ENCODE measurements around the gene LIMA1.

LIMA1 gene

DNA sequence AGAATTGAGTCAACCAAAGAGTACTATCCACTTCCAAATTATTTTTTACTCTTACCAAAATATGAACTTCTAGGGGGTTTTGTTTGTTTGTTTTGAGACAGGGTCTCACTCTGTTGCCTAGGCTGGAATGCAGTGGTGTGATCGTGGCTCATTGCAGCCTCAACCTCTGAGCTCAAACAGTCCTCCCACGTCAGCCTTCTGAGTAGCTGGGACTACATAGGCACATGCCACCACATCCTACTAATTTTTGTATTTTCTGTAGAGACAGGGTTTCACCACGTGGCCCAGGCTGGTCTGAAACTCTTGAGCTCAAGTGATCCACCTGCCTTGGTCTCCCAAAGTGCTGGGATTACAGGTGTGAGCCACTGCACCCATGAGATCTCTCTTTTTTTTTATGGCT is 7.4 kb upstream of the LIMA1 start:
- in situ Hi-C loops (cut with HindIII; ENCODE audit: low sequenced_read_pairs) = loop anchor here (25.0 kb wide), 1 partner anchor 103 kb away; no protein-coding TSS in a partner anchor

DNA sequence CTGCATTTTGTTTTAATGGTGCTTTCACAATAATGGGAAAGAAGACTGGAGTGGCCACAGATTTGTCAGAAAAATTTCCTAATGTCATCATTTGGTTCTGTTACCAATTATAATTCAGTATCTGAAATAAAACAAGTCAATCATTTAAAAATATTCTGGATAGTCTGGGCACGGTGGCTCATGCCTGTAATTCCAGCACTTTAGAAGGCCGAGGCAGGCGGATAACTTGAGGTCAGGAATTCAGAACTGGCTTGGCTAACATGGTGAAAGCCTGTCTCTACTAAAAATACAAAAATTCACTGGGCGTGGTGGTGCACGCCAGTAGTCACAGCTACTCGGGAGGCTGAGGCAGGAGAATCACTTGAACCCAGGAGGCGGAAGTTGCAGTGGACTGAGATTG is 4.0 kb upstream of the LIMA1 start:
- in situ Hi-C loops (cut with HindIII; ENCODE audit: low sequenced_read_pairs) = loop anchor here (25.0 kb wide), 1 partner anchor 100 kb away; no protein-coding TSS in a partner anchor

DNA sequence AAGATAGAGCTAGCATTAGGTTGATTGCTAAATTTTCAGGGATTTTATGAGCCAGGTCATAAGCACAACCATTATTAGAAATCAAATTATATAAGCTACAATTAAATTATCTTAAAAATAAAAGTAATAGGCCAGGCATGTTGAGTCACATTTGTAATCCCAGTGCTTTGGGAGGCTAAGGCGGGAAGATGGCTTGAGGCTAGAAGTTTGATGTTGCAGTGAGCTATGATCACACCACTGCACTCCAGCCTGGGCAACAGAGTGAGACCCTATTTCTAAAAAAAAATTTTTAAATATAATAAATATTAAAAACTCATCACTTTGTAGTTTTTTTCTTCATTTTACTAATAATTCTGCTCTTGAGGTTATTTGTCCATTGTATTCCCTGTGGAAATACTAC is 1.9 kb upstream of the LIMA1 start:
- in situ Hi-C loops (cut with HindIII; ENCODE audit: low sequenced_read_pairs) = loop anchor here (25.0 kb wide), 1 partner anchor 98 kb away; no protein-coding TSS in a partner anchor

DNA sequence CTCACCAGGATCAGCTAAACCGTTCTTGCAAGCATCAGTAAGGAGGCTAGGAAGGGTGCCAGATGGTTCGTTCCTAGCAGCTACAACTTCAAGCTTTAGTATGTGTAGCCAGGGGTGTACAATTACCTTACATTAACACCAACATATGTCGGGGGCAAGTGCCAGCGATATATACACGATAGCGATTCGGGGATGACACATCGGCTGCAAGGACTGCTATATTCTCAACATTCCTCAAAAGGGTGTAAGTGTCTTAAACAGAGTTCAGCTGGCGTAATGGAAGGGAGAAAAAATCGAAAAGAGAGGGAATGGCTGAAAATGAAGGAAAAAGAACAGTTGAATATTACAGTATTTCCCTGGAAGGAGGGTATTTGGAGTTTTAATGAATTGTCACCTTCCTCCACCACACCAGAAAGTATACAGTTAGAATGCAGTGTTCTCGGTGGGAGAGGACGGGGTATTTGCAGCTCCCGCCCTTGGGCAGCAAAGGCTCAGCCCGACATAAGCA is 545 bp downstream of the LIMA1 start:
- in situ Hi-C loops (cut with HindIII; ENCODE audit: low sequenced_read_pairs) = loop anchor here (25.0 kb wide), 1 partner anchor 95 kb away; no protein-coding TSS in a partner anchor

DNA sequence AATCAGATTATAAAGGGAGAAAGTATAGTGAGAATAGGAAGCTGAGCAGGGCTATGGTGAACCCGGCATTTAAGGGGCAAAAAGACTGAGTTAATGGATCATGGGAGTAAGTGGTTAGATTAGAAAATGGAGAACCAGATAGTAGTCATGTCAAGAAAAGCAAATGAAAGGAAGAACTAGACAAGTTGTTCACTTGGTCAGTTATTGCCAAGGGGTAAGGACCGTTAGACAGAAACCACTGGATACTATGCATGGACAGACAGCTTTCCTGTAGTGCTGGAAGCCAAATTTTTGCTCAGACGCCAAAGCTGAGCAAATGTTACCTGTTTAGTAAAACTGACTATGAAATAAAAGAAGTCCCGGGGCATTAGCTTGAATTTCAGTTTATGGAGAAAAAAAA is 3.8 kb downstream of the LIMA1 start:
- in situ Hi-C loops (cut with HindIII; ENCODE audit: low sequenced_read_pairs) = loop anchor here (25.0 kb wide), 1 partner anchor 92 kb away; no protein-coding TSS in a partner anchor

DNA sequence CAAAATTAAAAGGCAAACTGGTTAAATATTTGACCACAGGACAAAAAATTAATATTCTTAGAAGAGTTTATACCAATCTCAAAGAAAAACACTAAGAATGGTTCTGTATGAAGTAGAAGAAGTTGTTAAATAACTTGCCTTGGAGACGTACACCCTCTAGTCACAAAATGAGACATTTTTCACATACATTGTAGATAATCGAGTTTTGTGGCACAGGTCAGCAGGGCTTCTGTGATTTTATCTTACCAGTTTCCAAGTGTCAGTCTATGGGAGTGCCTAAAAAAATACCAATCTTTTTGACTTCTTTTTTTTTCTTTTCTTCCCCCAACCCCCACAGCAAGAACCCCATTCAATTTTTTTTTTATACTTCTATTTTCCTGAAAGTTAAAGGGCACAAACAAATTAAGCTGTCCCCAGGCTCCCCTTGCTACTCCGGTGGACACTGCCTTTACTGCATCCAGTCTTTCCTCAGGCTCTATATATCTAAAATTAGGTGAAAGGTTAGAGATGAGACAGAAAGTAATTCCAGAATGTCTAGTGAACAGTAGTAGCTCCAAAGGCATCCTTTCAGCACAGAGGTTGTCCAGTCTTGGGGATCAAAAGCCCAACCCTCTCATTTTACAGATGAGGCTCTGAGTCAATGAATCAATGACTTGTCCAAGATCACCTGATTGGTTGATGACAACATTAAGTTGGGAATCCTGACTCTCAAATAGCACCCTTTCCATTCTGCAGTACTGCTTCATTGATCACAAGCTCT is 6.2 kb downstream of the LIMA1 start:
- in situ Hi-C loops (cut with HindIII; ENCODE audit: low sequenced_read_pairs) = loop anchor here (25.0 kb wide), 1 partner anchor 90 kb away; no protein-coding TSS in a partner anchor

DNA sequence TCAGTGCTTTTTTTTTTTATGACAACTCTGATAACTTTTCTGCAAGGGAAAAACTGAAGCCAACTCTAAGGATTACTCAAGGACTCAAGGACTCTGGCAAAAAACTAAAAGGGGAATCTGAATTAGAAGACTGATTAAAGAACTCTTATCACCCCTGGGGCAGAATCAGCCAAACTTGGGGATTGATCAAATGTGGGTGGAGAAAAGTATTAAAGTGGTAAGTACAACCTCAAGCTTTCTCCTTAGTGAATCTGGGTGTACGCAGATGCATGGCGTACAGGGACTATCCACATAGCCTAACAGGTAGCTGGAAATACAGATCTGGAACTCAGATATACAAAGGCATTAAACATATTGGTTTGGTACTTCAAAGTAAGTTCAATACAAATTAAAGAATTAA is 7.3 kb downstream of the LIMA1 start:
- in situ Hi-C loops (cut with HindIII; ENCODE audit: low sequenced_read_pairs) = loop anchor here (25.0 kb wide), 1 partner anchor 89 kb away; no protein-coding TSS in a partner anchor

DNA sequence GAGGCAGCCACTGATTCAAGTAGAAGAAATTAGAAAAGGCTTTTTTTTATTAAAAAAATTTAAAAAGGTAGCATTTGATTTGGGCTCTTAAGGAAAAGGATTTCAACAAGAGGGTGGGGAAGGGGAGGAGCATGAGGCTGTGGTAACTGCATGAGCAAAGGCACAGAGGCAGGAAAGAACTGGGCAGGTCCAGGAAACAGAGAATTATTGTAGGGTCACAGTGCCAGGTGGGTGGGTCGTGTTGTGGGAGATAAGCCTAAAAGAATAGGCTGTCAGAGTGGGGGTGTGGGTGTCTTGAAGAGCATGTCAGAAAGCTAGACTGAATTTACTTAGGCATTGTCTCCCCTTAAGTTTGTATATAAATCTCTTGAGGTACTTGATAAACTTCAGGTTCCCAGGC is 7.8 kb downstream of the LIMA1 start:
- in situ Hi-C loops (cut with HindIII; ENCODE audit: low sequenced_read_pairs) = loop anchor here (25.0 kb wide), 1 partner anchor 88 kb away; no protein-coding TSS in a partner anchor

DNA sequence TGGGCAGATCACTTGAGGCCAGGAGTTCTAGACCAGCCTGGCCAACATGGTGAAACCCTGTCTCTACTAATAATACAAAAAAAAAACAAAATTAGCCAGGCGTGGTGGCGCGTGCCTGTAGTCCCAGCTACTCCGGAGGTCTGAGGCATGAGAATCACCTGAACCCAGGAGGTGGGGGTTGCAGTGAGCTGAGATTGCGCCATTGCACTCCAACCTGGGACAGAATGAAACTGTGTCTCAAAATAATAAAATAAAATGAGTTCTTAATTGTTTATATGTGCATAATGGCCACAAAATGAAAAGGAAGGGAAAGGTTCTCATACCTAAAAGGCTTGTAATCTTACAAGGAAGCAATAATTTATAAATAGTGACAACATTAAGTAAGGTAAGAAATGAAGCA is 8.2 kb downstream of the LIMA1 start:
- in situ Hi-C loops (cut with HindIII; ENCODE audit: low sequenced_read_pairs) = loop anchor here (25.0 kb wide), 1 partner anchor 88 kb away; no protein-coding TSS in a partner anchor

DNA sequence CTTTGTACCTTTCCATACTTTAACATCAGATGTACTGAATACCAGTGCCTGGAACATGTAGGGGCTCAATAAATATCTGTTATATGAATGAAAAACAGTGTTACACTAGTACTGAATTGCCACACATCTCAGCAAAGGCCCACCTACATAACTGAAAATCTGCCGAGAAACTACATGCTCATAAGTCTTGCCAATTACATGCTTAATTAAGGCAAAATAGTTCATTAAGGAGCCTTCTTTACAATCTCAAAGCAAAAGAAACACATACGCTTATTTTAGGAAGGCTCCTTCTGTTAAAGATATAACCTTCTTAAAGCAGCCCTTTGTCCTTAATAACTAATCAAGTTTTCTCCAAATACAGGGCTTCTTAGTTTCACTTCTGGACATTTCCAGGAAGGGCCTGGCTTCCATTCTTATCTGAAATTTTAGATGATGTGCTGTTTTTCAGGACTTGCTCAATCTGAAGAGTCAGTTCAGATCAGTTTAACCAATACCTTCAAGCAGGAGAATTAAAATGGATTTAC is 11.5 kb downstream of the LIMA1 start:
- in situ Hi-C loops (cut with HindIII; ENCODE audit: low sequenced_read_pairs) = no loop called here

DNA sequence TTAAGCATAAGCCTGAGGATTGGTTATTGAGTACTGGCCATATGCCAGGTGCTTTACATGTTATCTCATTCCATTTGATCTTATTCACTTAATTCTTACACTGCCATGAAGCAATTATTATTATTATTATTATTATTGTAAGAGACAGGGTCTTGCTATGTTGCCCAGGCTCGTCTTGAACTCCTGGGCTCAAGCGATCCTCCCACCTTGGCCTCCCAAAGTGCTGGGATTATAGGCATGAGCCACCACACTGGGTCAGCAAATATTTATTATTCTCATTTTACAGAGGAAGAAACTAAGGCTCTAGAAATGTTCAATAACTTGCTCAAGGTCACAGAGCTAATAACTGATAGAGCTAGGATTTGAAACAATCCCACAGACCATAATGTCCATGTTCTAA is 14.8 kb downstream of the LIMA1 start:
- in situ Hi-C loops (cut with HindIII; ENCODE audit: low sequenced_read_pairs) = no loop called here

DNA sequence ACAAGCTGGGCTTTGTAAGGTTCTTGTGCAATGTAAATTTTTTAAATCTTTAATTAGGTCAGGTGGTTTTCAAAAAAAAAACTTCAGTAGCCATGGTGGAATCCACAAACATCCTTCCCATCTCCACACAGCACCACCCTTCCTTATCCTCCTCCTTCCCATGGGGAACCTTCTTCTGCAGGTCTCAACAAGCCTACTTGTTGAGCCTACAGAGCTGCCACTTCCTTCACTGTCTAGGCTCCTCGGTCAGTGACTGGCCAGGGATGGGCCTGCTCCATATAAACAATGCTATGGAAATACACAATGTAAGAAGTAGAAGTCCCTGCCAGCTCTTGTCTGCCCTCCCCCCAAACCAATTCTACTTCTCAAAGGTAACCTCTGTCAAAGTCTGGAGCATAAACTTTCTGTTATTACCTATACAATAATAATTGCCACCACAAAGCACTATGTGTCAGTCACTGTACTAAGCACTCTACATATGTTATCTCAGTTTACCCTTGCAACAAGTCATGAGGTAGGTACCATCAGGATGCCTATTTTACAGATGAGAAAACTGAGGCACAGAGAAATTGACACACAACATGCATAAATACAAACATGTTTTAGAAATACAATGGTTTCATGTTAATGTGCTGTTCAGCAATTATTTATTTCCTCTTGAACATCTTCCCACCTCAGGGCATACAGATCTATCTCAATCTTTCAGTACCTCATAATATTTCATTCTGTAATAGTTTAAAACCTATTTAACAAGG is 17.4 kb downstream of the LIMA1 start:
- in situ Hi-C loops (cut with HindIII; ENCODE audit: low sequenced_read_pairs) = no loop called here

DNA sequence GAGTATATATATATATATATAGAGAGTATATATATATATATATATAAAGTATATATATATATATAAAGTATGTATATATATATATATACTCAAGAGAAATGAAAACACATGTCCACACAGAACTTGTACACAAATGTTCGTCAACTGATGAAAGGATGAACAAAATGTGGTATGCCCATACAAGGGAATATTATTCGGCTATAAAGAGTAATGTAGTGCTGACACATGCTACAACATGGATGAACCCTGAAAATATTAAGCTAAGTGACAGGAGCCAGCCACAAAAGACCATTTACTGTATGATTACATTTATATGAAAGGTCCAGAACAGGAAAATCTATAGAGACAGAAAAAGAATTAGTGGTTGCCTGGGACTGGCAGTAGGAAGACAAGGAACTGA is 19.5 kb downstream of the LIMA1 start:
- in situ Hi-C loops (cut with HindIII; ENCODE audit: low sequenced_read_pairs) = no loop called here

DNA sequence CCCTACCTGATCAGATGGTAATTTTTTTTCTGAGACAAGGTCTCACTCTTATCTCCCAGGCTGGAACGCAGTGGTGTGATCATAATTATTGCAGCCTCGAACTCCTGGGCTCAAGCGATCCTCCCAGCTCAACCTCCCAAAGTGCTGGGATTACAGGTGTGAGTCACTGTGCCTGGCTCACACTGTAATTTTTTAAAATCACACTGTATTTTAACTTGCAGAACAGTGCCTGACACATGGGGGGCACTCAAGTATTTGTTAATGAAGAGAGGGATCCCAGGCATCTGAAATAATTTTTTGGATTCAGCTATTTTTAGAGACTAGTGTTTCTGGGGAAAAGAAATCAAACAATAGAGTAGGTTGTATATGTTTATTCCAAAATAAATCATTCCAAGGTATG is 21.7 kb downstream of the LIMA1 start:
- in situ Hi-C loops (cut with HindIII; ENCODE audit: low sequenced_read_pairs) = no loop called here

DNA sequence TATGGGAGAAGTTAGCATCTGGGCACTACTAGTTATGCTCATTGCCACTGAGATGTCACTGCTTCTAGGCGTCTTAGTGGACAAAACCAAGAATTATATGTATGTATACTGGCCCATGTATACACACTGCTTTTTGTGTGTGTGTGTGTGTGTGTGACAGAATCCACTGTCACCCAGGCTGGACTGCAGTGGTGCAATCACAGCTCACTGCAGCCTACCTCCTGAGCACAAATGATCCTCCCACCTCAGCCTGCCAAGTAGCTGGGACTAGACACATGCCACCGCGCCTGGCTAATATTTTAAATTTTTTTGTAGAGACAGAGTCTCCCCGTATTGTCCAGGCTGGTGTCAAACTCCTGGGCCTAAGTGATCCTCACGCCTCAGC is 25.2 kb downstream of the LIMA1 start:
- in situ Hi-C loops (cut with HindIII; ENCODE audit: low sequenced_read_pairs) = no loop called here

DNA sequence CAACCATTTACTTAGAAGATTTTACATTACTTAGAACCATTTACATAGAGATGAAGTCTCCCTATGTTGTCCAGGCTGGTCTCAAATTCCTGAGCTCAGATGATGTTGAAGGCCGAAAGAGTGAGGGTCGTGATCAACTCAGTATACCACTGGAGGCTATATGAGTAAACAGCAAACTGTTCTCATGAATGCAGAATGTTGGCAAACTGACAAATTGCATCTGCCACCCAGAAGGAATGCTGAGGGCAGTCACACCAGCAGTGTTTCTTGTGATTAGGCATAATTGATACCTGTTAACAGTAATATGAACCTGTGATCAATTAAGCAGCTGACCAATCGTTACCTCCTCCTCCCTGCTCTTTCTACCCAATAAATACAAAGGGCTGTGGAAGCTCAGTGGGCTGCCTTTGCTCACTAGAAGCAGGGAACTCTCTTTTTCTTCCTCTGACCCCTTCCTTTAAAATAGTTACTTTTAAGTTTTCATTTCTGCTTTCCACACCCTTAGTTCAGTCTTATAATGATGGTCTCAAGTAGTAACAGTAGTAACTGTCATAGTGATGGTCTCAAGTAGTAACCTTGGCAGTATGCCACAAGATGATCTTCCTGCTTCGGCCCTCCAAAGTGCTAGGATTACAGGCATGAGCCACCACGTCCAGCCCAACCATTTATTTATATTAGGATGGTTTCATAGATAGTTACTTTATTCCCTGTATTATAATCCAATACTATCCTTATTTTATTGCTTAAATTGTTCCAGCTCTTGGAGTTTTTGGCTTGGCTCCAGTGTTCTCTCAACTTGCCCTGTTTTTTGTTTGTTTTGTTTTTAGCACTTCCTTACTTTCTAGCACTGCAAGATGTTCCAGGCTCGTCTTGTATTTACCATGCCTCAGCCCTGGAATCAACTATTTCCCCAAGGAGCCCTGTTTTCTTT is 25.8 kb downstream of the LIMA1 start:
- in situ Hi-C loops (cut with HindIII; ENCODE audit: low sequenced_read_pairs) = no loop called here

DNA sequence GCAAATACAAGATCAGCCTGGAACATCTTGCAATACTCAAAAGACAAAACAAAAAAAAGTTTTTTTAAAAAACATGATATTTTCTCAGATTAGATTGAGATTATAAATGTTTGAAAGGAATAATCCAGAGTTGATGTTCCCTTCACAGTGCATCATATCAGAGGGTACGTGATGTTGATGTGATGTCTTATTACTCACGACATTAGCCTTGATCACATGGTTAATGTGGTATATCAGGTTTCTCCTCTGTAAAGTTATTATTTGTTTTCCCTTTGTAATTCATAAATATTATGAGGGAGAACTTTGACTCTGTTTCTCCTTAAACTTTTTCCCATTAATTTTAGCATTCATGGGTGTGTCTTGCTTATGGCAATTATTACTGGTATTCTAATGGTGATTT is 26.6 kb downstream of the LIMA1 start:
- in situ Hi-C loops (cut with HindIII; ENCODE audit: low sequenced_read_pairs) = no loop called here

DNA sequence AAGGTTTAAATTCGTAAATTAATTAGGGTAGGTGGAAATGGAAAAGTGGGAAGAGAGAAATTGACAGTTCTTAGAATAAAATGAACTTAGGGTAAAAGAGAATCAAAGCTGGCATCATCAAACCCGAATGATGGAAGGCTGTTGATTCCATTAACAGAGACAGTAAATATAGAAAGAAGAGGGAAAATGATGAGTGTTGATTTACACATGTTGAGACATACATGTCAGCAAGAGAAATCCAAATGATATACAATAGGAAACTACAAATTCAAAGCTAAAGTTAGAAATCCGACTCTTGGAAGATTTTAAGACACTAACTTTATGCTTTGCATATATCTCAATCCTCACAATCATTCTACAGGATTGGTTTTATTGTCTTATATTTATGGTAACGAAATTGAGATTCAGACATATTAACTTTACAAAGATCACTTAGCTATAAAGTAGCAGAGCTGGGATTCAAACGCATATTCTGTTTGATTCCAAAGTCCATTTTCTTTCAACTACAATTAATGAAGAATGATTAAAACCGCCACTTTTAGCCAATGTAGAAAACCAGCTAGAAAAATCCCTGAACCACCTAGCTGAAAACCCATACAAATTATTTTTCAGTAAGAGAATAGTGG is 30.2 kb downstream of the LIMA1 start:
- in situ Hi-C loops (cut with HindIII; ENCODE audit: low sequenced_read_pairs) = no loop called here

DNA sequence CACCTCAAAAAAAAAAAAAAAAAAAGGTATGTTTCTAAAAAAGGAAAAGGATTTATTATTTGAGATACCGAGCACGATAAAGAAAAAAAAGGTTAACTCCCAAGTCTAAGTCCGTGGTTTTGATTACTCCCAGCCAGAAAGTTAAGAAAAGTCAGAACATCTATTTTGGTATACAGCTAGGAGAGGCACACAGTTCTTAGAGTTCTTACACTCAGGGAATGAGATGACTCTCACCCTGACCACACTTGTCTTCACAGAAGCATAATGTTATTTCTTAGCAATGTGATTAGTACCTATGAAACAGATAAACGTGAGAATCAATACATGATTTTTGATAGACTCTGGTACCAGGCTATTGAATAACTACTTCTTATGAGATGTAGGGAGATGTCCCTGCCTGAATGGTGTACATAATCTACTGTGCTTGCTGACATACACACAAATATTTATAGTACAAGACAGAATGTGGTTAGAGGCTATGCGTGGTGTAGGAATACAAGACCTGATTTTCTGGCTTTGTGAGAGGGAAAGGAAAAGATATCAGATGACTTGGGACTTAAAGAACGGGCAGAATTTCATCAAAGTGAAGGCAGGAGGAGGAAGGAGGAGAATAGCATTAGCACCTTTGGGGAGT is 31.6 kb downstream of the LIMA1 start:
- in situ Hi-C loops (cut with HindIII; ENCODE audit: low sequenced_read_pairs) = no loop called here
